GM12875 (cell line): ENCODE data around the gene ZFP90.
A peak's percentile ranks its signal among the peaks of the same experiment; 100 is the strongest.

Source experiments
- H3K4me3 ChIP-seq: one replicate; pipeline ENCODE4 v1.5.1; 2011; ENCODE audit warnings: low read depth, low read length, control low read depth
- TF ChIP-seq, protein P1 (sequence below): IDR thresholded peaks from 2 replicates; pipeline ENCODE4 v1.5.1; 2011; ENCODE audit warnings: low read depth, mild to moderate bottlenecking, control low read depth, inconsistent platforms, low read length, moderate library complexity, borderline replicate concordance; ENCODE audit not compliant: insufficient read depth

Gene ZFP90

DNA sequence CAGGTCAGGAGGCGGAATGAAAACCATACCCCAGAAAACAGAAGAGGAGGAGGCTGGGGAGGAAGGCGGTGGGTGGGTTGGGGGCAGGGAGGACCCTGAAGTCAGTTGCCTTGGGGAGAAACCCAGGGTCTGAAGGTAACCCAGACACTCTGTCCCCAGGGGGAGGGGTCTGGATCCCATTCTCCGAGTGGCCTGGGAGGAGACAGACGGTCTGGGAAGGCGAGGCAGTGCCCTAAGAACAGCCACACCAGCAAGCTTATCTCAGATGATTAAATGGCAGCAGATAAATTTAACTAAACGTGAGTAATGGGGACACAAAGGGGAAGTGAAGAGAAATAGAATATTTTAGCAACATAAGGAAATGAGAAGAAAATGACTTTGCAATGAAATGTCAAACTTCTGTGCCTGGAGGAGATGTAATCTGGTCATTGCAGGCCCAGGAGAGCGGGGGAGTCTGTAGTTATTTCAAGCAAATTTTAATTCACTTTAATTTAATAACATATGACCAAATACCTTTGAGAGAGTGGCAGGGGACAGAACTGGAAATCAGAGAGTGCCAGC is 21.4 kb upstream of the ZFP90 start:
- TF ChIP-seq, protein P1, sequence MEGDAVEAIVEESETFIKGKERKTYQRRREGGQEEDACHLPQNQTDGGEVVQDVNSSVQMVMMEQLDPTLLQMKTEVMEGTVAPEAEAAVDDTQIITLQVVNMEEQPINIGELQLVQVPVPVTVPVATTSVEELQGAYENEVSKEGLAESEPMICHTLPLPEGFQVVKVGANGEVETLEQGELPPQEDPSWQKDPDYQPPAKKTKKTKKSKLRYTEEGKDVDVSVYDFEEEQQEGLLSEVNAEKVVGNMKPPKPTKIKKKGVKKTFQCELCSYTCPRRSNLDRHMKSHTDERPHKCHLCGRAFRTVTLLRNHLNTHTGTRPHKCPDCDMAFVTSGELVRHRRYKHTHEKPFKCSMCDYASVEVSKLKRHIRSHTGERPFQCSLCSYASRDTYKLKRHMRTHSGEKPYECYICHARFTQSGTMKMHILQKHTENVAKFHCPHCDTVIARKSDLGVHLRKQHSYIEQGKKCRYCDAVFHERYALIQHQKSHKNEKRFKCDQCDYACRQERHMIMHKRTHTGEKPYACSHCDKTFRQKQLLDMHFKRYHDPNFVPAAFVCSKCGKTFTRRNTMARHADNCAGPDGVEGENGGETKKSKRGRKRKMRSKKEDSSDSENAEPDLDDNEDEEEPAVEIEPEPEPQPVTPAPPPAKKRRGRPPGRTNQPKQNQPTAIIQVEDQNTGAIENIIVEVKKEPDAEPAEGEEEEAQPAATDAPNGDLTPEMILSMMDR = no peak
- no peak overlapping the region for H3K4me3 ChIP-seq

DNA sequence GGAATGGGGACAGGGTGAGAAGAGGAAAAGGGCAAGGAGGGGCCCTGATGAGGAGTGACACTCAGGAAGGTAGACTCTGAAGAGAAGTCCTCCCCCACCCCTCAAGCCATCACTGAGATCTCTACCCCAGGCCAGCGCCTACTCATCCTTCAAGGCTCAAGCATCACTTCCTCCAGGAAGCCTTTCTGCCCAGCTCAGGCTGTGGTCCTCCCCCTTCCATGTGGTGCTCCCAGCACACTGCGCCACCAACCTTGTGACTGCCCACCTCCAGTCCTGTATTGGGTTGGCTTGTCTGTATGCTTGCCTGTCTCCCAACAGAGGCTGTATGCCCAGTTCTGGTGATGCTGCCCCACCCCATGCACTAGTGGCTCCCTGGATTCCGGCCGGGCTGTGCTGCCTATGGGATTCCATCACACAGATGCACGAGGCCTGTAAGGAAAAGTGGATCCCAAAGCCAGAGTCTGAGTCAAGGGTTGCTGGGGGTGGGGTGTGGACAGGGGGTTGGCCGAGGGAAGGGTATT is 19.8 kb upstream of the ZFP90 start:
- no peak overlapping the region for H3K4me3 ChIP-seq
- TF ChIP-seq, protein P1 = no peak

DNA sequence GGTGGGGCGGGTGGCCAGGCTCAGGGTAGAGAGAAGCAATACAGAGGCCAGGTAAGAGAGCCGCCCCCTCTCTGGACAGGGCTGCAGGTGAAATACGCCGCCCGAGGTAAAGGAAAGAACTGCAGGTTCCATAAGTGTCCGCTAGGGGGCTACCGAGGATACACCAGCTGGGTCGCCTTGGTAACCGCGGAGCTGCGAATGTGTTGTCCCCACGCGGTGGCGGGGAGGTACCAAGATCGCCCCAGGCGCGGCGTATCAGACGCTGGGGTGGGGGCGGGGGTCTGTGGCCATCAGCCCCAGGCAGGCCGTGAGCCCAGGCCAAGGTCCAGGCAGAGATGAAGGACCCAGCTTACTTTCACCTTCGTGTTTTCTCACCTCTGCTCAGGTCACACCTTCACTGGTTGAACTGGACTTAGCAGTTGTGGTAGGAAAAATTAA is 18.4 kb upstream of the ZFP90 start:
- no peak overlapping the region for H3K4me3 ChIP-seq
- TF ChIP-seq, protein P1 = peak; percentile 100

DNA sequence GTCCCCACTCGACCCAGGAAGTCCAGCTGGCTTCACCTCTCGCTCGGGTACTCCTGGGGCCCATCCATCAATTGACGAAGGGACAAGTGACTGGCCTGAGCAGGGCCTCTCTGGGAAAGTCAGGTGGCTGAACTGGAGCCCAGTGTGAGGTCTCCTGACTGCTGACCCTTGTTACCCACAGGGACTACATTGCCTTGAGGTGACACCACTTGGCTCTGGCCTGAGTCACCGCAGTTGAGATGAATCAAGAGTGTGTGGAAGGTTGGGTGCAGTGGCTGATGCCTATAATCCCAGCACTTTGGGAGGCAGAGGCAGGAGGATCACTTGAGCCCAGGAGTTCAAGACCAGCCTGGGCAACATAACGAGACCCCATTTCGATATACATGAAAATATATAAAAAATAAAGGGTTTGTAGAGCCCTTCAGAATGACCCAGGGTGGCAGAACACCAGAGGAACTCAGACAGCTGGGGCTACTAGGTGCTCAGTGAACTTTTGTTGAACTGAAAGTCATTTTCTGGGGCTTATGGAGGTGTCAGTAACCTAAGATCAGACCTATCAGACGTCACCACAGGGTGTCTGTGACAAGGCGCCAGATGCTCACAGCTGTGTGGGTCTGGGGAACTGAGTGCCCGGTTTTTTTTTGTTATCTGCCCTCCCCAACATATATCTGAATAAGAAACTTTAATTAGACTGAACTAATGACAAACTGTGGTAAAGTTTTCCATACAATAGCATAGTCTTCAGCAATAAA is 14.8 kb upstream of the ZFP90 start:
- TF ChIP-seq, protein P1 = no peak
- H3K4me3 ChIP-seq = no peak overlapping the region

DNA sequence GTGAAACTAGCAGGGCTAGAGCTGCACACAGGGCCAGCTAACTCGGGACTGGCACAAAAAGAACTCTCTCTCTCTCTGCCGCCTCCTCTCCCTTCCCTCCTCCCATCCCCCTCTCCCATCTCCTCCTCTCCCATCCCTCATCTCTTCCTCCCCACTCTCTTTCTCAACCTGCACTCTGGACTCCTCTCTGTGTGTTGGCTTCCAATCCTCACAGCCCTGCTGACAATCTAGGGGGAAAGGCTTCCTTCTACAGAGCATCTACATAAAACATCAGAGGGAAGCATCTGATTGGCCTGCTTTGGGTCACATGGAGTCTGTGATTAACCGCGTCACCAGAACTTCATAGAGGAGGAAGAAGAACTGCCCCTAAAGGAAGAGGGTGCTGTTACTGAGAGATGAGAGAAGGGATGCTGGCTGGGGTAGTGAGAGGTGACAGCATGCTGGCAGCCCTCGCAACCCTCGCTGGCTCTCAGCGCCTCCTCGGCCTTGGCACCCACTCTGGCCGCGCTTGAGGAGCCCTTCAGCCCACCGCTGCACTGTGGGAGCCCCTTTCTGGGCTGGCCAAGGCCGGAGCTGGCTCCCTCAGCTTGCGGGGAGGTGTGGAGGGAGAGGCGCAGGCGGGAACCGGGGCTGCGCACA is 12.8 kb upstream of the ZFP90 start:
- H3K4me3 ChIP-seq = no peak overlapping the region
- TF ChIP-seq, protein P1 = no peak

DNA sequence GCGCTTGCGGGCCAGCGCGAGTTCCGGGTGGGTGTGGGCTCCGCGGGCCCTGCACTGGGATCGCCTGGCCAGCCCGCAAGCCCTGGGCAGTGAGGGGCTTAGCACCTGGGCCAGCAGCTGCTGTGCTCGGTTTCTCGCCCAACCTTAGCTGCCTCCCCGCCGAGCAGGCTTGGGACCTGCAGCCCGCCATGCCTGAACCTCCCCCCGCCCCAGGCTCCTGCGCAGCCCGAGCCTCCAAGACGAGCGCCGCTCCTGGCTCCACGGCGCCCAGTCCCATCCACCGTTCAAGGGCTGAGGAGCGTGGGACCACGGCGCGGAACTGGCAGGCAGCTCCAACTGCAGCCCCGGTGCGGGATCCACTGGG is 12.3 kb upstream of the ZFP90 start:
- H3K4me3 ChIP-seq = no peak overlapping the region
- TF ChIP-seq, protein P1 = no peak
